IgD-negative memory B cell (primary cell): ENCODE measurements around the gene PARVB. TPM values are rescaled to one million over a fixed set of nuclear protein-coding genes. Genes with fewer than 3 reads are reported as not detected.

Experiments used
- H3K27ac Mint-ChIP-seq, 3 donors: one replicate each; pipeline ENCODE4 v1.8.0; 2020 to 2022; ENCODE audit warnings: mild to moderate bottlenecking in 3 of 3, mixed read lengths in 3 of 3, moderate library complexity in 1 of 3
- H3K27me3 Mint-ChIP-seq: one replicate; pipeline ENCODE4 v1.8.0; 2021; ENCODE audit warnings: mixed read lengths
- H3K36me3 Mint-ChIP-seq: one replicate; pipeline ENCODE4 v1.8.0; 2020; ENCODE audit warnings: mild to moderate bottlenecking, mixed read lengths
- H3K4me1 Mint-ChIP-seq, 3 donors: one replicate each; pipeline ENCODE4 v1.8.0; 2020 to 2022; ENCODE audit warnings: mixed read lengths in 3 of 3, mild to moderate bottlenecking in 1 of 3
- H3K4me3 Mint-ChIP-seq, 4 donors: one replicate each; pipeline ENCODE4 v1.8.0; 2020 to 2022; ENCODE audit warnings: mild to moderate bottlenecking in 4 of 4, mixed read lengths in 4 of 4, moderate library complexity in 3 of 4
- H3K9me3 Mint-ChIP-seq, 3 donors: one replicate each; pipeline ENCODE4 v1.8.0; 2020 to 2021; ENCODE audit warnings: mixed read lengths in 3 of 3, mild to moderate bottlenecking in 1 of 3
- polyA plus RNA-seq: library from polyadenylated mRNA; unstranded; fragments of 300-500 nt; fragmentation: Illumina TruSeq; gene quantifications from one replicate; pipeline ENCODE4 v1.2.3, GENCODE V29; 2021

PARVB gene
- polyA plus RNA-seq, 1 donor from 2014 or later, result 22.8 TPM

GRCh38 chr22:43993072-43993760 is 30.9 kb upstream of the PARVB start:
- peaks cover 25 to 33% (median 32%) of the 10 kb centered on the region in 3 donors for H3K4me1 Mint-ChIP-seq
- no peaks in the 10 kb centered on the region for H3K9me3 Mint-ChIP-seq
- H3K4me3 Mint-ChIP-seq, result peak overlapping the region in 2 of 4 donors; percentile 4 to 69
- no peaks in the 10 kb centered on the region for H3K27me3 Mint-ChIP-seq
- peaks cover 3% of the 10 kb centered on the region for H3K36me3 Mint-ChIP-seq
- peak overlapping the region; percentile 48 to 64 (median 50) for H3K27ac Mint-ChIP-seq

- Mint-ChIP-seq H3K4me1 (peaks cover 28 to 33% (median 32%) of the 10 kb centered on the region in 3 donors), H3K27ac (peak overlapping the region in 1 of 3 donors; percentile 64), H3K4me3 (peak overlapping the region in 1 of 4 donors; percentile 84), H3K9me3 (no peaks in the 10 kb centered on the region), H3K36me3 (peaks cover 7% of the 10 kb centered on the region), H3K27me3 (no peaks in the 10 kb centered on the region)
These were observed 30.1 kb upstream of the PARVB start for GRCh38 chr22:43994006-43994405.

GRCh38 chr22:43994416-43994815 is 29.7 kb upstream of the PARVB start:
- H3K9me3 Mint-ChIP-seq, result no peaks in the 10 kb centered on the region
- peaks cover 7% of the 10 kb centered on the region for H3K36me3 Mint-ChIP-seq
- H3K27me3 Mint-ChIP-seq, result no peaks in the 10 kb centered on the region
- peaks cover 30 to 33% (median 32%) of the 10 kb centered on the region in 3 donors for H3K4me1 Mint-ChIP-seq
- peak overlapping the region in 1 of 4 donors; percentile 84 for H3K4me3 Mint-ChIP-seq
- peak overlapping the region; percentile 82 to 95 (median 84) for H3K27ac Mint-ChIP-seq

DNA sequence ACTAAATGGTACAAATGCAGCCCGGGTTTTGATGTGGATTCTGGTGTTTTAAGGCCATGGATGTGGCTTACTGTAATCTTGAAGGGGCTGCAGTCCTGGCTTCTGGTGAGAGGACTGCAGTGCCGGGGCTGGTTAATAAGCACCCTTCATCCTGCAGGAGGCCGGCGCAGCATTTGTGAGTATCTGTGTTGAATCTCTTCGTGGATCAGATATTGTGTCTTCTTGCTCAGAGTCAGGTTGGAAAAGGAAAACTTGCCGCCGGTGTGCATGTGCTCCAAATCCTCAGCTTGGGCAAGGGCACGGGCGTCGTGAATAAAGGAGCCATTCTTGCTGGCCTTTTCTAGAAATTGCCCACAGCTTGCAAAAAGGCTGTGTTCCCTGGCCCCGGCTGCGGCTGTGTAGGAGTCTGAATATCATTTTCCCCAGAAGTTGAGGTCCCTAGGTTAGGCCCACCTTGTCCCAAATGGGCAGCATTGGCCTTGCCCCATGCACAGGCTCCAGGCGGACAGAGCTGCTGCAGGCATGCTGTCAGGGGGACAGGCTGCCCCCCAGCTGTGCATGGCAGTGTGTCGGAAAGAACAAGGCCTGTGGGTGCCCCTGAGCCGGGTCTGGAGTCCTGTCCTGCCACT is 28.9 kb upstream of the PARVB start:
- Mint-ChIP-seq H3K9me3 (no peaks in the 10 kb centered on the region), H3K27me3 (no peaks in the 10 kb centered on the region), H3K4me1 (peaks cover 30 to 33% (median 32%) of the 10 kb centered on the region in 3 donors), H3K4me3 (peak overlapping the region; percentile 15 to 99 (median 88)), H3K27ac (peak overlapping the region; percentile 84 to 100 (median 95)), H3K36me3 (peaks cover 9% of the 10 kb centered on the region)

GRCh38 chr22:43995798-43996169 is 28.3 kb upstream of the PARVB start:
- H3K36me3 Mint-ChIP-seq, result peaks cover 9% of the 10 kb centered on the region
- peak overlapping the region; percentile 90 to 99 (median 95) for H3K4me3 Mint-ChIP-seq
- H3K27ac Mint-ChIP-seq, result peak overlapping the region; percentile 93 to 100 (median 98)
- H3K9me3 Mint-ChIP-seq, result no peaks in the 10 kb centered on the region
- no peaks in the 10 kb centered on the region for H3K27me3 Mint-ChIP-seq
- H3K4me1 Mint-ChIP-seq, result peaks cover 30 to 33% (median 33%) of the 10 kb centered on the region in 3 donors

- peak overlapping the region; percentile 90 to 99 (median 95) for H3K4me3 Mint-ChIP-seq
These were observed 27.7 kb upstream of the PARVB start for GRCh38 chr22:43996170-43996980.

DNA sequence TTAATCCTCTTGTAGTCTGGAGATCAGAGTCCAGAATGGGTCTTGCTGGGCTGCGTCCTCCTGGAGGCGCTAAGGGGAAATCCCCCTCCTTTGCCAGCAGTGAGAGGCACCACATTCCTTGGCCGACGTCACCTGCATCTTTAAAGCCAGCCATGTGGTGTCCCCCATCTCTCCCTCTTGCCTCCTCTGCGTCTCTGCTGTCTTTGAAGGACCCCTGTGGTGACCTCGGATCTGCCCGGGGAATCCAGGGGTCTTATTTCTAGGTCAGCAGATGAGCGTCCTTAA is 27.2 kb upstream of the PARVB start:
- no peaks in the 10 kb centered on the region for H3K9me3 Mint-ChIP-seq
- H3K4me1 Mint-ChIP-seq, result peaks cover 30 to 33% (median 33%) of the 10 kb centered on the region in 3 donors
- H3K27me3 Mint-ChIP-seq, result no peaks in the 10 kb centered on the region
- H3K27ac Mint-ChIP-seq, result peak overlapping the region; percentile 93 to 100 (median 98)
- peak overlapping the region; percentile 21 to 99 (median 94) for H3K4me3 Mint-ChIP-seq
- peaks cover 9% of the 10 kb centered on the region for H3K36me3 Mint-ChIP-seq

More at GRCh38 chr22:43996170-43996980, 27.7 kb upstream of the PARVB start:
- H3K4me1 Mint-ChIP-seq, result peaks cover 30 to 33% (median 33%) of the 10 kb centered on the region in 3 donors
- H3K27me3 Mint-ChIP-seq, result no peaks in the 10 kb centered on the region
- peak overlapping the region; percentile 93 to 100 (median 98) for H3K27ac Mint-ChIP-seq
- peaks cover 9% of the 10 kb centered on the region for H3K36me3 Mint-ChIP-seq
- H3K9me3 Mint-ChIP-seq, result no peaks in the 10 kb centered on the region

DNA sequence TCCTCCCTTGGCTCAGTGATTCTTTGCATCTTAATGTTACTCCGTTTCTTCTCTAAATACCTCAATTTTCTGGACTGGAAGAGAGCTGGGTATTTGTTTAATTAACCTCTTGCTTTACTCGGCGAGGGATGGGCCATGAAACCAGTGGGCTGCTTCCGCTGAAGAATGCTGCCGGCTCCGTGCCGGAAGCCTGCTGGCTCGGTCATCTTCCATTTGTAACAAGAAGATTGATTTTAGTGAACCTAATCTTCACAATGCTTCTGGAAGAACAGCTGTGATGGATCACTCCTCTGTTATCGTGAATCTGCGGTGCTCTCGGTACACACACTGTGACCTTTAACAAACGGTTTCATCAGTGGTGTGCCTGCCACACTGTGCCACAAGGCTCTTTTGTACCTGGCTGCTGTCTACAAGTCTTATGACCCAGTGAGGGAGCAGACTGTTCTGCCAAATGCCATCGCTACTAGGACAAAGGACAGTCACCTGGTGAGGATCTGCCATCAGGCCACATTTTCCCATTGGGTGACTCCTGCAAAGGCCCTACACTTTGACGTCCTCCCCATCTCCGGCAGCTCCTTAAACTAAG is 25.3 kb upstream of the PARVB start:
- Mint-ChIP-seq H3K9me3 (no peaks in the 10 kb centered on the region), H3K4me3 (peak overlapping the region in 1 of 4 donors; percentile 57), H3K27me3 (no peaks in the 10 kb centered on the region), H3K4me1 (peaks cover 22 to 28% (median 24%) of the 10 kb centered on the region in 3 donors), H3K36me3 (peaks cover 9% of the 10 kb centered on the region), H3K27ac (peak overlapping the region in 2 of 3 donors; percentile 25 to 39)

- Mint-ChIP-seq H3K27ac (no peak overlapping the region), H3K4me3 (no peak overlapping the region), H3K9me3 (no peaks in the 10 kb centered on the region), H3K36me3 (peaks cover 9% of the 10 kb centered on the region), H3K4me1 (peaks cover 21 to 28% (median 21%) of the 10 kb centered on the region in 3 donors), H3K27me3 (no peaks in the 10 kb centered on the region)
These were observed 24.7 kb upstream of the PARVB start for GRCh38 chr22:43999378-43999777.

DNA sequence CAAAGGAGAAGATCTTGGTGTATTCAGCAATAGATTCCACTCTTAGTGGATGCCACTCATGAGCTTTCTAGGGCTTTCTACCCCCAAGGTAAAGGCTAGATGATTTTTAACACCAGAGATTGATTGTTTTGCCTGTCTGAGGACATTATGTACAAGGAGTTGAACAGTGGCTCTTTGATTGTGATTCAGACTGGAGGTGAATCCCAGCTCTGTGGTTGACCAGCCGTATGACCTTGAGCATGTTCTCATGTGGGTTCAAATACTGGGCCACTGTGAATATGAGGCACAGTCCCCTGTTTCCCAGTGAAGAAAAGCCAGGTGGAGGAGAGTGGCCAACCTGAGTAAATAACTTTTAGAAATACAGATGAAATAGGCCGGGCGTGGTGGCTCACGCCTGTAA is 24.0 kb upstream of the PARVB start:
- no peak overlapping the region for H3K4me3 Mint-ChIP-seq
- no peaks in the 10 kb centered on the region for H3K27me3 Mint-ChIP-seq
- no peaks in the 10 kb centered on the region for H3K9me3 Mint-ChIP-seq
- peaks cover 14 to 23% (median 21%) of the 10 kb centered on the region in 3 donors for H3K4me1 Mint-ChIP-seq
- peaks cover 9% of the 10 kb centered on the region for H3K36me3 Mint-ChIP-seq
- no peak overlapping the region for H3K27ac Mint-ChIP-seq

DNA sequence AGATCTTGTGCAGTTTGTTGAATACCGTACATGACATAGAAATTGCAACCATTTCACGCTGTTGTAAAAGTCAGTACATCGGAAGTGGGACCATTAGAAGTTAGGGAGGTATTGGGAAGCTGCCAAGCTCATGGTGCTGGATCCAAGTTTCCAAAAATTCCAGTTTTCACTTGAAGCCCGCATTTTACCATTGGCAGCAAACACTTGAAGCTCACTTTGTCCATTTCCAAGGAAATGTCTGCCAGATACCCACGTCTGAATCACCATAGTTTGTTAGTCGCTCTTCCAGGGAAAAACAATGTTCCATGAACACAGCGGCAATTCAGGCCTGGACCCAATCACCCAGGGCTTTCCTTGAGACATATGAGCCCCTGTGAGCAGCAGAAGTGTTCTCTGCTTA is 22.6 kb upstream of the PARVB start:
- peaks cover 2 to 15% (median 14%) of the 10 kb centered on the region in 3 donors for H3K4me1 Mint-ChIP-seq
- no peak overlapping the region for H3K4me3 Mint-ChIP-seq
- peaks cover 7% of the 10 kb centered on the region for H3K36me3 Mint-ChIP-seq
- no peaks in the 10 kb centered on the region for H3K27me3 Mint-ChIP-seq
- H3K9me3 Mint-ChIP-seq, result peaks cover 0 to 3% (median 2%) of the 10 kb centered on the region in 3 donors
- H3K27ac Mint-ChIP-seq, result no peak overlapping the region

GRCh38 chr22:44002324-44002723 is 21.8 kb upstream of the PARVB start:
- Mint-ChIP-seq H3K36me3 (peaks cover 10% of the 10 kb centered on the region), H3K27ac (no peak overlapping the region), H3K27me3 (no peaks in the 10 kb centered on the region), H3K4me1 (peaks cover 0 to 8% (median 7%) of the 10 kb centered on the region in 3 donors), H3K9me3 (peaks cover 0 to 3% (median 2%) of the 10 kb centered on the region in 3 donors), H3K4me3 (no peak overlapping the region)

DNA sequence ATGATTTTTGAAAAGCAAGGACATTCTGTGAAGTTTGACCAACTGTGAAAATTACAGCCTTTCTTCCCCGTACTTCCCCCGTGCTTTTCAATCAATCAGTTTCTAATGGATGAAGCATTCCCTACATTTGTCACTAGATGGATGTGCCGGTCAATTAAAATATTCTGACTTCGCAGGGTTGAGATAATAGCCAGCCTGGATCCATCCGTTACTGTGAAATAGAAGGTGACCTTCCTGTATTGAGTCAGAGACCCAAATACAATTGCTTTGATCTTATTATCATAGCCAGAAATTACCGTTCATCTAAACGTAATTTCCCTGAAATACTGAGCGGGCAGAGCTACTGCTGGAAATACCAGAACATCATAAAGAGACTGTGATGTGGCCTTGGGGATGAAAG is 21.1 kb upstream of the PARVB start:
- Mint-ChIP-seq H3K27ac (no peak overlapping the region), H3K4me1 (peaks cover 0 to 7% (median 4%) of the 10 kb centered on the region in 3 donors), H3K9me3 (peaks cover 0 to 3% (median 2%) of the 10 kb centered on the region in 3 donors), H3K36me3 (peaks cover 10% of the 10 kb centered on the region), H3K27me3 (no peaks in the 10 kb centered on the region), H3K4me3 (no peak overlapping the region)

DNA sequence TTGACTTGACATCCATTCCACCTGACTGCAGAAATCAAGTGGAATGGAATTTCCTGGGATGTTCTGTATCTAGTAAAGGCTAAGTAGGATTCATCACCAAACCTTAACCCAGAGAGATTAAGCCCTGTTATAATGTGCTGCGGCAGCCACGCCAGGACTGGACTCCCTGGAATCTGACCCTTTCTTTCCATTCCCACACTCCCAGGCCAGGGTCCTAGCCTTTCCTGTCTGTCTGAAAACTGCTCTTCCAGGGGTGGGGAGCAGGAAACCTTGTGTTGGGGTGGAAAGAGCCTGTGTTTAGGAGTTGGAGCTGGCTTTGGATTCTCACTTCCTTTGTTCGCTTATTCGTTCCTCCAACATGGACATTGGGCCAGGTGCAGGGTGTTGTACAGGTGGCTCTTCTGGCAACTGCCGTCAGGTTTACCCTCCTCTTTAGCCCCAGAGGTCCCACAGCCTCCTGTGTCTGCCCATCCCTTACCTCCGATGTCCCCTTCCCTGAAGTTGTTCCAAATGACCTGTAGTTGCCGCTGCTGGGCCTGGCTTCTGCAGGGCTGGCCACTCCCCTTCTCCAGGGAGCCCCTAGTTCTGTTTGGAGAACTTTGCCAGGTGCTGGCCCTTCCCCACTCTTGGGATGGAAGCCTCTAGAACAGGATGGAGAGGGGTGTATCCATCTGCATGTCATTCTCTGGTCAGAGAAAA is 20.5 kb upstream of the PARVB start:
- H3K27ac Mint-ChIP-seq, result no peak overlapping the region
- peaks cover 10% of the 10 kb centered on the region for H3K36me3 Mint-ChIP-seq
- H3K4me3 Mint-ChIP-seq, result no peak overlapping the region
- no peaks in the 10 kb centered on the region for H3K27me3 Mint-ChIP-seq
- H3K9me3 Mint-ChIP-seq, result peaks cover 0 to 3% (median 2%) of the 10 kb centered on the region in 3 donors
- H3K4me1 Mint-ChIP-seq, result peaks cover 0 to 7% (median 4%) of the 10 kb centered on the region in 3 donors
